Dermis microvascular lymphatic vessel endothelial cell (primary cell): ENCODE results near the gene SMAD2. TPM values are rescaled to one million over a fixed set of nuclear protein-coding genes. Genes with fewer than 3 reads are reported as not detected.
"Not testable (repeated sequence)": the region's sequence is repeated elsewhere in the genome, so short reads cannot be mapped to it uniquely, and the experiment has no call there.

ENCODE experiments used
- DNase-seq, 2 donors: peaks; one replicate each; pipeline versions ENCODE4 v3.0.0 to v3.0.0-alpha.2; 2010; ENCODE audit warnings: low read depth in 2 of 2
- total RNA-seq: library from RNA; depleted of rRNA; stranded (reverse); fragments of >200 nt; gene quantifications from 2 replicates; pipeline ENCODE4 v1.2.1, GENCODE V29; 2014

The SMAD2 gene
- total RNA-seq, 1 donor from 2014 or later = 32.6 TPM

DNA sequence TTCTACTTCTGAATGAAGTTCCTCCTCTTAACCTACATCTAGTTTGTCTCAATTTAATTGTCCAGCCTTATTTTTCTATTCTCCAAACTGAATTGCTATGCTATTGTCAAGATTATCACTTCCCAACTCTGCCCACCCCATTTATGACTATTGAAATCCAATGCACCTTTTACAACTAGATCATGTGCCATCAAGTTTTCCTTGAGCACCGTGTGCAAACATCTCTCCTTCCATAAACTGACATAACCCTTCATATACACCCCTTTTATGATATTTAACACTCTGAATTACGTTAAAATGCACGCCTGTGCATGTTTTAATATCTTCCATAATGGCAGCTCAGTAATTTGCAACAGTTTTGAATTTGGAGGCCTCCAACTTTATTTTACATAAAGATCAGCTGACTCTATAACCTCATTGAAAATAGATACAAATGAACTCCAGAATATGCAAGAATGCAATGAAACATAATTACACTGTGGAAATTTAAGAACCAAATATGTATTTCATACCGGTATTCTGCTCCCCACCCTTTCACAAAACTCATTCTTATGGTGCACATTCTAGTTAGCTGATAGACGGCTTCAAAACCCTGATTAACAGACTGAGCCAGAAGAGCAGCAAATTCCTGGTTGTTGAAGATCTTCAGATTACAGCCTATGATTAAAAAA, 85.5 kb downstream of the SMAD2 start:
- no peak for DNase-seq

DNA sequence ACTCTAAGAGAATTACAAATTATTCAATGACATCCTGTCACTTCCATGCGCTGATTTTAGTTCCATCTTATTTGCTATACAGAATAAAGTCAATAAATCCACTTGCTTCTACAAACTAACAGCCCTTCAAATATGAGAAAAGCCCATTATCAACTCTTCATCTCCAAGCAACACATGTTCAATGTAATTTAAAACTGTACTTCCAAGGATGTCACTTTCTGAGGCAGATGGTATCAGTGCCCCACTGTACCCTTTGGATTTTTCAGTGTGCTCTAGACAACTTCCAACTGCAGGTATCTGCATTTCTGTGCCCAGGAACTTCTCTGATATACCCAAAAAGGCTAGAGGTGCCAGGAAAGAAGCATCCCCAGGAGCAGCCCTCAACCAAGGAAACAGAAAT, 87.6 kb downstream of the SMAD2 start:
- DNase-seq = no peak

DNA sequence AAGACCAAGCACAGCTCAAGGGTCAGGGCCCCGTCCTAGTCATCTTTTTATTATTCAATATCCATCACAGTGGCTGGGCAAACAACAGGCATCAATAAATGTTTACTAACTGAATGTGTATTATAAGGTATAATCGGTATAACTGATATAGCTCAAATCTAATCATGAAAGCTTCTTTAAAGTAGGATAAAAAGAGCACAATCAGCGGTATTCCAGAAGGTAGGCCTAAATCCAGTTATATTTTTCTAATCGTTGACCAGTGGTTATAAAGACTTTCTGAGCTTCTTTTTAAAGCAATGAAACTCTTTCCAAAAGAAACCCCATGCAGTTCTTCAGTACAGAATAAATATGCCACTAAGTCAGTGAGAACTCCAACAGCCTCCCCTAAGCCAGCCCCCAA, 92.1 kb downstream of the SMAD2 start:
- no peak for DNase-seq

DNA sequence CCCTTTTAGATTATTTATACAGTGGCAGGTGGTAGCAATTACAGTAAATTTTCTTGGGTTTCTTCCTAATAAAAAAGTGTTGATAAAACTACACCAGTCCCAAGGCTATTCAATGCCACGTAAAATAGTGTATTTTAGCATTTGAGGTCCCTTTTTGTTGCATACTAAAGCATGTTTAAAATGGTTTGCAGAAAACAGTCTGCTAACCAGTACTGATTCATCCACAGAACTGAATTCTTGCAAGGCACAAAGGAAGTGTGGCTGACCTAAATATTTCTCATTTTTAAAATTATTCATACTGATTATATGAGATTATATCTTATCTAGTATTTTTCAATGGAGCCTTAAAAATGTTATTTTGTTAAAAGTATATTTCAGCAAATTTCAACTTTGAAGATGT, 98.1 kb downstream of the SMAD2 start:
- no peak for DNase-seq

DNA sequence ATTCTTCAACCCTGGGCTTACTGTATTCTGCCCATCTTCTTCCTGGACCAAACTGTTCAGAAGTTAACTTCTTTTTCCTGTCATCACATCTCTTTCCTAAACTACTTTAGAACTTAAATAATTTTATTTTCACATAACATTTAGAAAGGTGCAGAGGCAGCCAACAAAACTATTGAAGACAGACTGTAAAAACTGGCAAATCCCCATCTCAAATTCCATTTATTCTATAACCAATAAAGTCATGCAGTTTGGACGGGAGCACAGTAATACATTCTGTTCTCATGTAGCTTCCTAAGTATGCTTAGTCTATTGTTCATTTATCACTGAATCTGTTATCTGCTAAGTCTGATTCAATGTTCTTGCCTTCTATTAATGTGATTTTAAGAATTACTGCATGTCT, 99.1 kb downstream of the SMAD2 start:
- DNase-seq = no peak

DNA sequence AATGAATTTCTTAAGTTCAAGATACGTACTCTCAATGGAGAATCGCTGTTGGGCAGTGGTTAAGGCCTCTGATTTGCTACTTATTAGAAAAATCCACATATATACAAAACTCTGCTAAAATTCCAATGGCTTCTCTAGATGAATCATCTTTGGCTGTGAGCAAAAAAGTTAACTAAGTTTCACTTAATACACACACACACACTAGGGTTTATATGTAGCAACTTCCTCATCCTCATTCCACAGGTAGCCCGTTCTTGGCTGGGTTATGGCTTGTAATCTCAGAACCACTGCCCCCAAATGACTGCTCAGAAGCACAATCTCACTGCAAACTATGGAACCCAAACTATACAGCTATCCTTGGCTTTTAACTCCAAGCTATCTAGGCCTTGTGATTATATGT, 99.7 kb downstream of the SMAD2 start:
- no peak for DNase-seq

DNA sequence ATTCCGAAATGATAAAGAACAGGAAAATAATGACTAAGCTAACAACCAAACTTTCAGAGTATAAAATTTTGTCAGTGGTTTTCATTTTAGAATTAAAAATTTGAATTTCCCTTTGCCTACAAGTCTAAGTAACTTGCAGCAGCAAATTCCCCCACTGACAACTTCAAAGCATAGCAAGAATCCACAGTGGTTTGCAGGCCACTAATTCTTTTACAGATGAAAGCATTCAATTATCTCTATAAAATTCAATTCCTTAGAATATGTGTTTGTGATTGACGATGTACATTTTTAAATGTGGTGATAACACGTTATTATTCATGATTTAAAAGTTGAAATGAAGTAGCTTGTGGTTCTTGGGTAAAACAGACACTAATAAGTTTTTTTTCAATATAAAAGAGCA, 100.6 kb downstream of the SMAD2 start:
- DNase-seq = no peak

DNA sequence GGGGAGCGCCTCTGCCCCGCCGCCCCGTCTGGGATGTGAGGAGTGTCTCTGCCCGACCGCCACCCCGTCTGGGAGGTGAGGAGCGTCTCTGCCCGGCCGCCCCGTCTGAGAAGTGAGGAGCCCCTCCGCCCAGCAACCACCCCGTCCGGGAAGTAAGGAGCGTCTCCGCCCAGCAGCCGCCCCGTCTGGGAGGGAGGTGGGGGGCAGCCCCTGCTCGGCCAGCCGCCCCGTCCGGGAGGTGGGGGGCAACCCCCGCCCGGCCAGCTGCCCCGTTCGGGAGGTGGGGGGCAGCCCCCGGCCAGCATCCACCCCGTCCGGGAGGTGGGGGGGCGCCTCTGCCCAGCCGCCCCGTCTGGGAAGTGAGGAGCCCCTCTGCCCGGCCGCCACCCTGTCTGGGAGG, 102.4 kb downstream of the SMAD2 start:
- not testable (repeated sequence) for DNase-seq

DNA sequence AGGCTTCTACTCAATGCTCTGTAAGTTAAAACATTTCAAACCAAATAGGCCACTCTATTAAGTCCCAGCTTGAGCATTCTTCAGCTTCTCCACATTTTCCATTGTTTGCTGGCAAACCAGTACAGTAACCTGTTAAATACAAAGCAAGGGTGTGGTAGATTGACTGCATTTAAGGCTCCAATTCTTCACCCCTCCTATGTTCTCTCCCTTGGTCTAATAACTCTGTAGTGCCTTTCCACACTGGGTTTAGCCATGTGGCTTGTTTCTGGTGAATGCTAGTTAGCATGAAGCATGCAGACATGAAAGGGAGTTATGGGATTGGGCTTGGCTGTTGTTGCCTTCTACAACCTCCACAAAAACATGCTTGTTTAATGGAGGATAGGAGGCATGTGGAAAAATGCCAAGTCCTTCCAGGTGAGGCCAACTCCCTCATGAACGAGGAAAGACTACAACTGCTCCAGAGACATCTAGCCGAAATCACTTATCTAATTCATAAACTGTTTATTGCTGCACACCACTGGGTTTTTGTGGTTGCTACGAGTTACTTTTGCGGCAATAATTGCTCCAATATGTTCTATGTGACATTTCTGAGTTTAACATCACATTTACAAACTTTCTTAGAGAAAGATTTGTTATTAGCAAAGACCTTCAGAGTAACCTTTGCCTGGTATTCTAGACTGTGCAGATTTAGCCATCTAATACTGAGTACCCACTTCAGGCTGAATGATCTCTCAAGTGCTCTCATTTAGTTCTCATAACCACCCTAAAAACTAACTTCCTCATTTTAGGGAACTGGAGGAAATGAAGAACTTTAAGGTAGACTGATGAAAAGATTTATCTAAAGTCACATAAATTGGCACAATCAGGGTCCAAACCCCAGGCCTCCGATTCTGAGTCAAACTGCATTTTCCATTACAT, 104.0 kb downstream of the SMAD2 start:
- DNase-seq = no peak

DNA sequence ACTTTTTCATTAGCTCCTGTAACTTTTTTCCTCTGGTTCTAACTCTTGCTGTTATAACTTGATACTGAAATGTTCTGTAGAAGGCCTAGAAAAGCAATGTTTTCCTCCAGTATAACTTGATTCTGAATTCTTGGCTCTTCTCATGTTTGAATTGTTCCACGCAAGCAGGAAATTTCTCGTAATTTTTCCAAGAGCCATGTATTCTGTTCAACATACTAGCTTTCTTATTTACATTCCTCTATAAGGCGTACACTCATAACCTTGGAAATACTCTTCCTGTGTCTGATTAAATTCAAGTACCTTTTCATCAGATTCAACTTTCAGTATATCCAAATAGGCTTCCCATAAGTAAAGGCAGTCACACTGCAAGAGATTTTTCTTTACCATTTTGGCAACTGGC, 109.1 kb downstream of the SMAD2 start:
- no peak for DNase-seq

DNA sequence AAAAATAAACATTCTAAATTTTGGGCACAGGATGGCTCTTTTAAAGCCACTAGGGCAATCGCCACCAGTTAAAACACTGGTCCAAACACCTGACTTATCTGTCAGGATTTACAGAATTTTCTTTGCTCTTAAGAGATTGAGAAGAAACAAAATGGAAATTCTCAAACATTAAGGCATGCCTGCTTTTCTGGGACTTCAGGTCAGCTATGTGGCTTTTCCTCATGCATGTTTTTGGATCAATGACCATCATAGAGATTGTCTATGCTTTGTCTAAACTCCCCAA, 112.7 kb downstream of the SMAD2 start:
- no peak for DNase-seq

DNA sequence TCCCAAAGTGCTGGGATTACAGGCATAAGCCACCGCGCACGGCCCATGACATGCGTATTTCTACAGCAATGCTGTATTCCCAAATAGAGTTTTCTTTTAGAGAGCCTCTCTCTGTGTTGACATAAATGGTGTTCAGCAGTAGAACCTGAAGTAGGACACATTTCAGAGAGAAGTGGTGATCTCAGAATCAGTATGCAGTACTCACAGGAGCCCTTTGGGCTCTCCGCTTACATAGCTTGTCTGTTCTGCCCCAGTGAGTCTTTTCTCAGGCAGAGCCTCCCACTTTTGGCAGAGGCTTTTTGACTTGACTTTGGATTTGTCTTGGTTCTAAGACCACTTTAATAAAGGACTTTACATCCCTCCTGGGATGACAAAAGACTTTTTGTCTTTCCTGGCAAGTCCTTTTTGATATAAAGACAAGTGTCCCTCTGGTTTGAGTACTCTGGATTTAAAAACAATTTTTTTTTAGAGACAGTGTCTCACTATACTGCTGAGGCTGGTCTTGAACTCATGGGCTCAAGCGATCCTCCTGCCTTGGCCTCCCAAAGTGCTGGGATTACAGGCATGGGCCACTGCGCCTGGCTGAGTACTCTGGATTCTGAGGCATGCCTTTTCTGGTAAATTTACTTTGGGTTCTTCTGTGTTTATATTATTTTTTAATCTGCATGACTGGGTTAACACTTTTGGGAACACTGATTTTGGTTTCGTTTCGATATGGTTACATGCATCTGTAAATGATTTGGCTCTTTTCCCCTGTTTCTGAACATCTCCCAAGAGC, 113.3 kb downstream of the SMAD2 start:
- no peak for DNase-seq

DNA sequence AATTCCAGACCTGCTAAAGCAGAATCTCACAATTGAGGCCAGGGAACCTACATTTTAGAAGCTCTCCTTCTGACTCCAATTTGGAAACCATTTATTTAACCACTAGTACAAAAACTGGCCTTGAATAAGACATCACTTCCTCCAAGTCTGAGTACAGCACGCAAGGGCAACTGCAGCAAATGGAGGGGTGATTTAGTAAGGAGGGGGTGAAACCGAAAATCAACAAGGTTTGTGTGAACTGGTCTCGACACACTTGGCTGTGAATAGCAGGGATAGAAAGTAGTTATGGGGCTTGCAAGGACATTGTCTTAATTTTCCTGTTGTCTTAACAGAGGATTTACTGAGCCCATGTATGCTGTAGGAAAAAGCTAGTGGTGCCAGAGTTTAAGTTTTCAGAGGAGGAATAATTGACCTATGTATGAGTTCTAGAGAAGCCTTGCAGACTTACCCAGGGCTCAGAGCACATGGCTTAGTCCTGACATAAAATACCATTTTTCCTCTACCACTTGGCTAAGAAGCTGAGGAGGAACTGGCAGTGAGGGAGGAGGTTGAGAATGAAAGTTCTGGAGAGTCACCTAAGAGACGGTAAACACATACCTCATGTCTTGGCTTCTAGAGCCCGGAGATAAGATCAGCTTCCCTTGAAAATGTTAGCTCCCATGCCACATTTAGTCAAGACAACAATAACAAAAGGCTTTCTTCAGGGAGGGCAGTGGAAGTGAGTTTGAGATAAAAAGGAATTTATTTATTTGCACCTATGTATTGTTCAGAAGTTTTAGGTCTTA, 114.8 kb downstream of the SMAD2 start:
- DNase-seq = peak in 1 of 2 donors; percentile 32

DNA sequence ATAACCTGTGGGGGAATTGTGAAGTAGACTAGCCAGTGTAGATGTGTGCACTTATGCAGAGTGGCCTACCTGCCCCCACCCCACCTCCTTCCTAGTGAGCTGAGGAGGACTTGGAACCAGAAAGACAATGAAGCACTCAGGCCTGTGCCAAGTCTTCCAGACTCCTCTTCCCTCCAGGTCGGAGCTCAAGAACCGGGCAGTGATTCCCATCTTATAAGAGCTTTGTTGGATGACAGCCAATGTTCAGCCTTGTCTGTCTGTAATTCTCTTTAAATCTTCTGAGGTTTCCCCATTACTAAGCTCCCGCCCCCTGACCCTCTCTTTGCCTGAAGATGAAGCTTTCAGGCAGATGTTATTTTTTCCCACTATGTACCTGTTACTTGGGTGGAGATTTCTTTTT, 121.0 kb downstream of the SMAD2 start:
- no peak for DNase-seq

DNA sequence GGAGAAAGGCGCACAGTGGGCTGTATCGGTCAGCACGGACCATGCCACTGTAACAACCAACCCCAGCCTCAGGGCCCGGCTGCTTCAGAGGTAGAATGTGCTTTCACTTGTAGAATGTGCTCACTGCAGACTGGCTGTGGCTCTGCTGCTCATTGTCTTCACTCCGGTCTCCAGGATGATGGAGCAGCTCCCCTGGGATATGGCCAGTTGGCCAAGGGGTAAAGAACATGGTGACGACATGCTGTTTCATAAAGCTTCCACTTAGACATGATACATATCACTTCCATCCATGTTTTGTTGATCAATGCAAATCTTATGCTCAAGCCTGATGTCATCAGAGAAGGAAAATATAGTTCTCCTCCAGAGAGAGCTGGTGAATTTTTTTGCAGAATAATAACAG, 127.7 kb downstream of the SMAD2 start:
- no peak for DNase-seq

DNA sequence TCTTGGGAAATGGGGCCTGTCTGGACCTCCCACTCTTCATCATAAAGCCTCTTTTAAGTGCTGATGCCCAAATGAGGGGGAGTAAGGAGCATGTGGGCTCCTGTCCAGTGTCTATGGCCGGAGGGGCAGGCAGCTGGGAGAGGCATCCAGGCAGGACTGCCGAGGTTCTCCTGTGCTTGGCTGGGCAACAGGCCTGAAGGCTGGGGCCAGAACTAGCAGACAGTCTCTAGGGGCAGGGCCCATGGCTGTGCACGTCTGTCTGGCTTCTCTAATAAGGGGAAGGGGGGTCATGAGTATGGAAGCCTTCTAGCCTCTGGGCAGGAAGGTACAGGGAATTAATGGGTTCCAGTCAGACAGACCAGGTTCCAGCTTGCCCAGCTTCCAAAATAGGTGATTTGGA, 128.6 kb downstream of the SMAD2 start:
- no peak for DNase-seq

DNA sequence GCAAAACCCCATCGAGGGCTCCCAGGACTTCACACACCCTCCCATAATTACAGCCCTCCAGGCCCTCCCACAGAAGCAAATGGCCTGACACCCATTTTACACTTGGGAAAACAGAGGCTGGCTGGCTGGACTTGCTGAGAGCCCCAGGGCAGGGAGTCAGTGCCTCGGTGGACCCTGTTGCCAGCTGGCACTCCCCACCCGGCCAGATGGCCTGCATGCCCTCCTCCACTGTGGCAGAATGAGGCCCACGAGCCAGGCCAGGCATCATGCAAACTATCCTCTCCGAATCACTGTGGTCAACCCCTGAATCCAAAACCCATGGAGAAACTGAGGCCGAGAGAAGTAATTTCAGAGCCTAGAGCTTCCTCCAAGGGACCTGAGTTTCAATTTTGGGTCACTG, 129.7 kb downstream of the SMAD2 start:
- DNase-seq = no peak

DNA sequence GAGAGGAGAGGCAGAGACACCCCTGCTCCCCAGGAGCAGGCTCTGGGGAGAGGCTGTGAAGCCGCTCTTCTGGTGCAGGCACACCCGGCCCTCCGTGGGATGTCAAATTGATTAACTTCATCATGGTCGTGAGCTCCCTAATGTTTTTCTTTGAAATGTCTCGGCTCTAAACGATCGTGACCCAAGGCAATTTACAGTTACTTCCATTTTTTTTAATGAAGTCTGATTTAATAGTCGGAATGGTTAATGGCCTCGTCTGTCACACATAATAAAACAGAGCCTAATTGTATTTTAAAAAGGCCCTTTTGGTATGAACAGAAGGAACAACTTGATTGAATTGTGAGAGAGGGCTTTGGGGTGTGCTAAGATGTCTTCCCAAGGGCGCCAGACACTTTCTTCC, 130.2 kb downstream of the SMAD2 start:
- no peak for DNase-seq

DNA sequence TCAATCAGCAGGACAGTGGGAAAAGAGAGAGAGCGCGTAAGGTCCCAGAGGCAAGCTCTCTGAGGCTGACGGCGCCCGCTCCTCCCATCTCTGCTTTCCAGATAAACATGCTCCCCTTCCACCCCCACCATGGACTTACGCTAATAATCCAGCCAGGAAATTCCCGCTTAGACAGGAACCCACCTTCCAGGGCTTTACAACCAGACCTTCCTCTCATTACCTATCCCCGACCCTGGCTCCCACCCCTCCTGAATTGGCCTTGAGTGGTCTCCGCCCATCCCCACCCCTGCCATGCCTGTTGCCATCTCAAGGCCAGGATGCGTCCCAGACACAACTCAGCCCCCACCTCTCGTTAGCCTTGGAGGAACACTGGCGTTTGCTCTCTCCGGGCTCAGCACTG, 131.1 kb downstream of the SMAD2 start:
- DNase-seq = no peak

DNA sequence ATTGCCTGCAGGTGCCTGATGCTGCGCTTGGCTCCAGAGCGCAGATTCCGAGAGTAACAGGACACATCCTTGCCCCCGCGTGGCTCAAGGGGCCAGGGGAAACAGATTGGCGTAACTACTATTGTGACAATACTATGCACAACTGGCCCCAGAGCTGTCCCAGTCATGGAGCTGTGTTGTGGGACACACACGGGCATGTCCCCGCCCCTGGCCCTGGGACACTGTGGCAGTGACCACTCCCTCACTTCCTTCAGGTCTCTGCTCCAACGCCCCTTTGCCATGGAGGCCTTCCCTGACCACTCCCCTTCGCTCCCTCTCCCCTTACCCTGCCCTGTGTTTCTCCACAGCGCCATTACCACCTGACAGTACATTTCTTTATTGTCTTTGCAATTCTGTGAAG, 132.1 kb downstream of the SMAD2 start:
- DNase-seq = no peak

DNA sequence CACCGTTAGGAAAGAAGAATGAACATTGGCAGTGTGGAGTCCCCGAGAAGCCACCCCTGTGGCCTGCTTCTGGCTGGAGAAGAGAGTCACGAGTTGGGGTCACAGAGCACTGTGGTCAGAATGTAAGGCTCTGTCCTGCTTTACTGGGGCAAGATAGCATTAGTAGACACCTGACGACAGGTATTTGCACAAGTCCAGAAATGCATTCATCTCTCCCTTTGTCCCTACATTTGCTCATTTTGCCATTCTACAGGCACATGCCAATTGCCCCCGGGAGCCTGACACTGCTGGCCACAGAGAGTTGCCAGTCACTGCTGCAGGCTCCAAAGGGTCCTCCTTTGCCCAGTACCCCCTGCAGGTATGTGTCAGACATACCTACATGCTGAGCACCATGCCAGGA, 133.3 kb downstream of the SMAD2 start:
- no peak for DNase-seq

DNA sequence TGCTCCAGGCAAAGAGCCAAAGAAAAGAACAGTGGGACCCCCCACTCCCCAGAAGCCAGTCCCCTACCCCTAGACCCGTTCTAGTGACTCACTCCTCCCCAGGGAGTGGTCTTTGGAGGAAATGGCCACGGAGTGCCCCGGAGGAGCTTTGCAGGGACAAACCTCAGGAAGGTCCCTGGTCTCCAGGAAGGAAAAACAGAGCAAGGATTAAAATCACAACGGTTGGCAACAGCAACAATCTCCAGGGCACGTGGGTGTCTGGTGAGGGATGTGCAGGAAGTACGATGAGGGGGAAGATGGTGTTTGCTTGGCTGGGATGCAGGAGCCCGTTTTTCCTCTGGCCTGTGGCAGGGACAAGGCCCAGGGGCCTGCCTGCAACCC, 135.0 kb downstream of the SMAD2 start:
- peak in 1 of 2 donors; percentile 61 for DNase-seq
